ENCODE results near the gene KIRREL3.

GRCh38 chr11:126702987-126703386 is 297.6 kb downstream of the KIRREL3 start:
- TF ChIP-seq CTCF (optimal IDR thresholded peaks at IDR 0.05 in 1 of 3, IDR thresholded peaks at IDR 0.05 in 1 of 3, conservative IDR thresholded peaks at IDR 0.05 in 1 of 3; ENCODE audit: extremely low read depth in 1 of 3, insufficient read depth in 2 of 3, low read length in 3 of 3) (no peak), EZH2 (IDR thresholded peaks at IDR 0.05; ENCODE audit: low read length) (no peak)
